Aorta (tissue), 5 donors: Measurements from ENCODE around the gene STON1. TPM values are rescaled to one million over a fixed set of nuclear protein-coding genes. Genes with fewer than 3 reads are reported as not detected.

Experiments
- ATAC-seq: fragments of 200-7000 bp; cut with Tn5 transposase; one replicate; pipeline ENCODE4 v1.9.1; 2022; ENCODE audit warnings: moderate library complexity; ENCODE audit not compliant: low FRiP score
- DNase-seq, 2 donors: peaks; one replicate each; pipeline ENCODE4 v3.0.0-alpha.2; 2020
- H3K27ac ChIP-seq, 2 donors: one replicate each; pipeline ENCODE4 v1.5.1; 2013; ENCODE audit warnings: low read length in 2 of 2, mild to moderate bottlenecking in 2 of 2, moderate library complexity in 2 of 2, control low read depth in 1 of 2, inconsistent platforms in 1 of 2, low read depth in 1 of 2
- H3K27me3 ChIP-seq, 2 donors: one replicate each; pipeline ENCODE4 v1.6.1; 2013; ENCODE audit warnings: control low read depth in 1 of 2, low read length in 1 of 2, mild to moderate bottlenecking in 1 of 2, moderate library complexity in 1 of 2; ENCODE audit not compliant: insufficient read depth in 2 of 2, control insufficient read depth in 1 of 2
- H3K36me3 ChIP-seq, 2 donors: one replicate each; pipeline ENCODE4 v1.6.1; 2013; ENCODE audit warnings: control low read depth in 1 of 2, low read length in 1 of 2, mild to moderate bottlenecking in 1 of 2; ENCODE audit not compliant: insufficient read depth in 2 of 2, control insufficient read depth in 1 of 2
- H3K4me1 ChIP-seq, 2 donors: one replicate each; pipeline ENCODE4 v1.6.1; 2013; ENCODE audit warnings: low read length in 2 of 2, control low read depth in 1 of 2, mild to moderate bottlenecking in 1 of 2, moderate library complexity in 1 of 2; ENCODE audit not compliant: insufficient read depth in 2 of 2, control insufficient read depth in 1 of 2
- H3K4me3 ChIP-seq, 2 donors: one replicate each; pipeline ENCODE4 v1.5.1; 2013; ENCODE audit warnings: low read length in 2 of 2, control low read depth in 1 of 2, mild to moderate bottlenecking in 1 of 2
- H3K9me3 ChIP-seq: one replicate; pipeline ENCODE4 v1.6.1; 2013; ENCODE audit warnings: mild to moderate bottlenecking, low read length; ENCODE audit not compliant: control insufficient read depth
- WGBS, 2 donors: extraction: QIAGEN DNeasy Blood & Tissue Kit; methylation state at CpG; one replicate each; pipeline ENCODE4 v1.1.7; 2013; 5-methylcytosine and 5-hydroxymethylcytosine counted together
- intact Hi-C, 2 donors: fragments of 100-400 bp; cut with DNase I; formaldehyde crosslinking; loops; one replicate each; pipeline versions ENCODE4 v1.14.2 to v1.15.0; 2022
- polyA plus RNA-seq, 2 donors: library from polyadenylated mRNA; stranded (reverse); fragments of 200-250 nt; gene quantifications; one replicate each; pipeline ENCODE4 v1.2.3, GENCODE V29; 2013
- total RNA-seq, 2 donors: library from RNA; stranded (reverse); fragmentation: NEBNext Ultra II Directional; extraction: Animal tissue kit (Norgen Biotek cat#: 25700); gene quantifications; one replicate each; pipeline ENCODE4 v1.2.1, GENCODE V29; 2021
- donor health status: healthy with polysubstance abuse.
- donor health status: Bipolar disorder and iron deficiency.
- donor health status: DM: no; HTN: no; CAD: no.
- donor health status: DM: no; HTN: no; CAD: no.
- donor health status: DM: yes; HTN: yes; CAD: no.

STON1 gene
- total and polyA plus RNA-seq, 4 donors = 12.8 to 28.6 (median 24.9) TPM

DNA sequence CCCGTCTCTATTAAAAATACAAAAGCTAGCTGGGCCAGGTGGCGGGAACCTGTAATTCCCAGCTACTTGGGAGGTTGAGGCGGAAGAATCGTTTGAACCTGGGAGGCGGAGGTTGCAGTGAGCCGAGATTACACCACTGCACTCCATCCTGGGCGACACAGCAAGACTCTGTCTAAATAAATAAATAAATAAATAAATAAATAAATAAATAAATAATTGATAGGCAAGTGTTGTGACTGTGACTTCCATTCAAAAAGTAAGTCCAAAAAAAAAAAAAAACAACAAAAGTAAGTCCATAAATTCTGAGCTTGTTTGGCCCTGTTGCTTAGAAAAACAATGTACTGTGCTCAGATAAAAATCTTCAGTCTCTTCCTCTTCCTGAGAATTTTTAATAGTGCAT is 2.2 kb downstream of the STON1 start:
- intact Hi-C loops = no loop called here
- H3K9me3 ChIP-seq = no peaks in the 10 kb centered on the region

DNA sequence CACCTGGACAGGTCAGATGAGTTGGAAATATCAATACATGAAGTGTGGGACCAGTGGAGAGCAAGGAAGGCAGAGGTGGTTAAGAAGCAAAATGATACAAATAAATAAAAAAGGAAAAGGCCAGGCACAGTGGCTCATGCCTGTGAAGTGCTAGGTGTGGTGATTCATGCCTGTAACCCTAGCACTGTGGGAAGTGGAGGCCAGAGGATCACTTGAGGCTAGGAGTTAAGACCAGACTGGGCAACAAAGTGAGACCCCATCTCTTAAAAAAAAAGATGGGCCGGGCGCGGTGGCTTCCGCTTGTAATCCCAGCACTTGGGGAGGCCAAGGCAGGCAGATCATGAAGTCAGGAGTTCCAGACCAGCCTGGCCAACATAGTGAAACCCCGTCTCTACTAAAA is 2.9 kb downstream of the STON1 start:
- Histone ChIP-seq H3K27me3 (no peaks in the 10 kb centered on the region), H3K27ac (no peak overlapping the region), H3K4me3 (no peak overlapping the region), H3K9me3 (no peaks in the 10 kb centered on the region), H3K36me3 (no peaks in the 10 kb centered on the region), H3K4me1 (peaks cover 0 to 3% of the 10 kb centered on the region in 2 donors)
- ATAC-seq (no peak), DNase-seq (no peak)
- intact Hi-C loops = no loop called here
- WGBS, 2 donors = 93 to 100% methylated on average over 5 of the region's 5 CpGs

More for the DNA sequence above, 2.2 kb downstream of the STON1 start:
- H3K27ac ChIP-seq = no peak overlapping the region
- H3K4me1 ChIP-seq = peaks cover 0 to 3% of the 10 kb centered on the region in 2 donors
- no peaks in the 10 kb centered on the region for H3K27me3 ChIP-seq
- DNase-seq (no peak), ATAC-seq (no peak)
- 91 to 94% methylated on average over 7 of the region's 7 CpGs for WGBS, 2 donors
- H3K4me3 ChIP-seq = no peak overlapping the region
- H3K36me3 ChIP-seq = no peaks in the 10 kb centered on the region

DNA sequence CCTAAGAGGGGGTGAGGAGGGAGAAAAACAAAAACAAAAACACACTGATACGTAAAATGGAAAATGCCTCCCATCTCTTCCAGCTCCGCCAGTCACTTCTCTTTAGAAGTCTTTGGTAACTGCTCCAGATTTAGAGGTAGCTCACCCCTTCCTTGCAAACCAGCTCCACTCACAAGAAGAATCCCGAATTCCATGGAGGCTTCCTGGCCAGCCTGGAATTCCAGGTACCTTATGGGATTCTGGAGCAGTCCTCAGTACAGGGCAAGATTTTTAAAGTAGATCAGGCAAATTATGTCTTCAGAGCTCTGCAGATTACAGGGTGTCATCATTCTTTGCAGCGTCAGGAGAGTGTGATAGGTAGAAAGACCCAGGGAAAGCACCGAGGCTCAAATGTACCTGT is 4.8 kb downstream of the STON1 start:
- Histone ChIP-seq H3K27ac (no peak overlapping the region), H3K9me3 (no peaks in the 10 kb centered on the region), H3K4me1 (peaks cover 0 to 3% of the 10 kb centered on the region in 2 donors), H3K27me3 (no peaks in the 10 kb centered on the region), H3K4me3 (no peak overlapping the region), H3K36me3 (no peaks in the 10 kb centered on the region)
- intact Hi-C loops = no loop called here
- ATAC-seq (no peak), DNase-seq (no peak)
- 92 to 93% methylated on average over 5 of the region's 5 CpGs for WGBS, 2 donors

DNA sequence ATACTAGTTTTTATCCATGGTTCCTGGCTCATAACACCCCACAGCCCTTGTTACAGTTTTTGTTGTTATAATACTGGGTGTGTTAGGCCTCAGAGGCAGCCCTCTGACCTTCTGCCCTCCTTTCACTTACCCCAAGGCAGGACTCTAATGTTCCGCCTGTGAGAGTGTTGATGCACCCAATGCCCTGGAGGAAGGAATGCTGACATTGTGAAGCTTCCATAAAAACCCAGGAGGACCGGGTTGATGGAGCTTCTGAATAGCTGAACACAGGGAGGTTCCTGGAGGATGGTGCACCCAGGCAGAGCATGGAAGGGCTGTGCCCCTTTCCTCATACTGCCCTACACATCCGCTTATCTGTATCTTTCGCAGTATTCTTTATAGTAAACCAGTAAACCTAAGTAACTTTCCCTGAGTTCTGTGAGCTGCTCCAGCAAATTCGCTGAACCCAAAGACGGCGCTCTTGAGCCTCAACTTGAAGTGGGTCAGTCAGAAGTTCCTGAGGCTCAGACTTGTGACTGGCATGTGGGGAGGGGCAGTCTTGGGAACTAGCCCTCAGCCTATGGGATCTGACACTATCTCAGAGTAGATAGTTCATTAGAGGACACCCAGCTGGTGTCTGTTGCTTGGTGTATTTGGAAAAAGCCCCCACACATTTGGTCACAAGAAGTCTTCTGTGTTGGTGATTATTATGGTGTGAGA is 10.4 kb downstream of the STON1 start:
- no peaks in the 10 kb centered on the region for H3K9me3 ChIP-seq
- no peaks in the 10 kb centered on the region for H3K36me3 ChIP-seq
- H3K27ac ChIP-seq = no peak overlapping the region
- intact Hi-C loops = no loop called here
- no peaks in the 10 kb centered on the region for H3K27me3 ChIP-seq
- H3K4me3 ChIP-seq = no peak overlapping the region
- no peaks in the 10 kb centered on the region for H3K4me1 ChIP-seq
- 90 to 93% methylated on average over 7 of the region's 7 CpGs for WGBS, 2 donors
- no peak for ATAC-seq
- DNase-seq = no peak

DNA sequence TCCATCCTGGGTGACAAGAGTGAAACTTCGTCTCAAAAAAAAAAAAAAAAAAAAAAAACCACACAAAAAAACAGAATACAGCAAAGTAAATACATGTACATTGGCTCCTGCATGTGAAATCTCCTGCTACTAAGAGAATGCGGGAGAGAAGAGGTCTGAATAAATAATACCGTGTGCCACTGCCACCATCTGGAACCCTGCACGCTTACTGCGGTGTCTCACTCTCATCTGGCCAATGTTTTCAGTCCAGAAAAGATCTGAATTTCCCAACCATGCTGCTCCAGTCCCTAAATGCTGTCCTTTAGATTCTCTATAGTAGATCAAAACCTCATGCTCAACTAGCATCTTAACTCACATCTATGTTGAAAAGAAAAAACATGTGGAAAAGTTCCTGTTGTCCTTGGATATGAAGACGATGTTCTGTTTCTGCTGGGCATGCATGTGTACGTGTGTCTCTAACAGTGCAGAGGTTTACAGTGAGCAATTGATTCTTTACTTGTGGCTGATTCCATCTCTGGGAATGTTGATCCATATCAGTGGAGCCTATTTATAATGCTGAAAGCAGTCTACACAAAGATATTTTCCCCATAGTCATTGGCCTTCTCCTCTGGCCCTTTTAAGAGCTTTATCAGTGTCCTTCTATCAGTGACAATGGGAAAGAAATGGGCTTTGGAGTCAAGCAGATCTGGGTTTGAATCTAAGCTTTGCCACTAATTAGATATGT is 11.9 kb downstream of the STON1 start:
- Histone ChIP-seq H3K9me3 (no peaks in the 10 kb centered on the region), H3K4me3 (no peak overlapping the region), H3K27me3 (no peaks in the 10 kb centered on the region), H3K27ac (no peak overlapping the region), H3K4me1 (no peaks in the 10 kb centered on the region), H3K36me3 (no peaks in the 10 kb centered on the region)
- DNase-seq (no peak), ATAC-seq (no peak)
- WGBS, 2 donors = 50 to 68% methylated on average over 7 of the region's 7 CpGs
- intact Hi-C loops = no loop called here

DNA sequence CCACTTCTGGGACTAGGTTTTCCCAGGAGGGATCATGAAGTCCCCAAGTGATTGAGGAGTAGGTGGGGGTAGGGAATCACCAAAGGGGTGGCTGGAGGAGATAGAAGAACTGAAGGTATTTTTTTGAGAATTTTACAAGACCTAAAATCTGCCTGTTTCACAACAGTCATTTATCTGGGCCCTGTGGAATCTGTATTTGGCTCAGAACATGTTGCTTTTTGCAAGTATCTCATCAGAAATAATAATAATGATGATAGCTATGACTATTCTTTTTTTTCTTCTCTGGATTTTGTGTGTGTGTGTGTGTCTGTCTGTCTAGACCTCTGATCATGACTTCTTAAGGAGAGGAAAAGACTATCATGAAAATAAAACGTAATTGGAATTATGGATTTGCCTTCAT is 13.9 kb downstream of the STON1 start:
- H3K36me3 ChIP-seq = no peaks in the 10 kb centered on the region
- H3K4me3 ChIP-seq = no peak overlapping the region
- ATAC-seq = no peak
- no peaks in the 10 kb centered on the region for H3K27me3 ChIP-seq
- no peak for DNase-seq
- 54 to 66% methylated on average over 1 of the region's 1 CpG for WGBS, 2 donors
- no peaks in the 10 kb centered on the region for H3K4me1 ChIP-seq
- no peak overlapping the region for H3K27ac ChIP-seq
- intact Hi-C loops = no loop called here
- no peaks in the 10 kb centered on the region for H3K9me3 ChIP-seq

DNA sequence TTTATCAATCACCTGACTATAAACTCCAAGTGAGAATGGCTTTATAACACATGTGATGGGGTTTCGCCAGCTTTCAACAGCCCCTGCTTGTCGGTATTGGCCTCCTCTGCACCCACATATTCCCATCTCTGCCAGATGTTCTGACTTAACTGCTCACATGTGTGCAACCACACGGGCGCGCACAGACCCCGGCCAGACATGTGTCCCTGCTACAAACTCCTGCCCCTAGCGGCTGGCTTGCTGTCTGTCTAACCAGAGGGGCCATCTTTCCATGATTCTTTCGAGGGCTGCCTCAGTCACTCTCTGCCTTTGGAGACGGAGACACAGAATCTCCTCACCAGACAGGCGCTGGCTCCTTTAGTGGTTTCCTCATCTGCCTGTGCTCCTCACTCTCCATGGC is 15.3 kb downstream of the STON1 start:
- no peaks in the 10 kb centered on the region for H3K4me1 ChIP-seq
- no peak for ATAC-seq

DNA sequence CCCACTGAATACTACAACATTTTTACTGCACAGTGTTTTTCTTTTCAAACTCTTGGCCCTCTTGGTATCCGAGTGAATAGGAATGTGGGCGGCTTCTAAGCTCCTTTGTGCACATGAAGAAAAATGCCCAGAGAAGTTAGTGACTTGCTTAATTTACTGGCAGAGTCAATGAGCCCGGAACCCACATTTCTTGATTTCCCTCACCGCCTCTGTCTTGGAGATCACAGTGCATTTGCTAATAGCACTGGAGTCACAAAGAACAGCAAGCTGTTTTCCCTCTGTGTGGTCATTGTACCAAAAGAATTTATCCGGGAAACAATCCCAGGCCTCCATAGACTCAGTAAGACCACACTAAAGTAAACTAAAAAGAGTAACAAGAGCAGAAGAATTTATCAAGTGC is 18.9 kb downstream of the STON1 start:
- DNase-seq (no peak), ATAC-seq (no peak)
- H3K4me3 ChIP-seq = no peak overlapping the region
- no peaks in the 10 kb centered on the region for H3K36me3 ChIP-seq
- H3K4me1 ChIP-seq = no peaks in the 10 kb centered on the region
- 6 to 16% methylated on average over 5 of the region's 5 CpGs for WGBS, 2 donors
- H3K9me3 ChIP-seq = no peaks in the 10 kb centered on the region
- H3K27me3 ChIP-seq = no peaks in the 10 kb centered on the region
- intact Hi-C loops = no loop called here
- no peak overlapping the region for H3K27ac ChIP-seq

More for the DNA sequence above, 15.3 kb downstream of the STON1 start:
- no peak for DNase-seq
- Histone ChIP-seq H3K27ac (no peak overlapping the region), H3K4me3 (no peak overlapping the region), H3K27me3 (no peaks in the 10 kb centered on the region), H3K36me3 (no peaks in the 10 kb centered on the region), H3K9me3 (no peaks in the 10 kb centered on the region)
- intact Hi-C loops = no loop called here
- WGBS, 2 donors = 74 to 82% methylated on average over 10 of the region's 10 CpGs

DNA sequence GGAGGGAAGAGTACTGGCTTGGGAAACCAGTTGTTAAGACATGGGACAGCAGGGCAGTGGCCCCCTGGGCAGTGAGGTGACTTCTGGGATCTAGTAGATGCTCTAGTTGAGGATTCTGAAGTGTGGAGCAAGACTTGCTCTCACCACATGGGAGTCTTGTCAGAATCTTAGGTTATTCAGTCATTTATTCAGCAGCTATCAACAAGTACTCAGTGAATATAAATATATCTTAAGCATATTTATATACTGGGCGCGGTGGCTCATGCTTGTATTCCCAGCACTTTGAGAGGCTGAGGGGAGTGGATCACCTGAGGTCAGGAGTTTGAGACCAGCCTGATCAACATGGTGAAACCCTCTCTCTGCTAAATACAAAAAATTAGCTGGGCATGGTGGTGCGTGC is 20.0 kb downstream of the STON1 start:
- Histone ChIP-seq H3K36me3 (no peaks in the 10 kb centered on the region), H3K4me1 (no peaks in the 10 kb centered on the region), H3K27me3 (no peaks in the 10 kb centered on the region), H3K9me3 (no peaks in the 10 kb centered on the region), H3K4me3 (no peak overlapping the region), H3K27ac (no peak overlapping the region)
- ATAC-seq = no peak
- DNase-seq = no peak
- 84 to 95% methylated on average over 3 of the region's 3 CpGs for WGBS, 2 donors
- intact Hi-C loops = no loop called here
